NT2/D1 (cell line): ENCODE measurements around the gene LSAMP.

Experiments used
- DNase-seq: peaks from one replicate; pipeline ENCODE4 v3.0.0-alpha.2; 2011; ENCODE audit warnings: low read depth, low spot score
- H3K27me3 ChIP-seq: 2 replicates; pipeline ENCODE4 v1.6.0; 2011; ENCODE audit warnings: mild to moderate bottlenecking; ENCODE audit not compliant: insufficient read length, insufficient read depth
- H3K36me3 ChIP-seq: 2 replicates; pipeline ENCODE4 v1.6.1; 2011; ENCODE audit warnings: mild to moderate bottlenecking, low read length, mixed read lengths; ENCODE audit not compliant: insufficient read depth, insufficient read length
- H3K4me1 ChIP-seq: 2 replicates; pipeline ENCODE4 v1.5.1; 2011; ENCODE audit not compliant: insufficient read depth, insufficient read length
- H3K4me3 ChIP-seq: 2 replicates; pipeline ENCODE4 v1.5.1; 2011; ENCODE audit warnings: low read depth; ENCODE audit not compliant: insufficient read length
- H3K9ac ChIP-seq: 2 replicates; pipeline ENCODE4 v1.6.0; 2011; ENCODE audit warnings: low read depth; ENCODE audit not compliant: insufficient read length
- H3K9me3 ChIP-seq: 2 replicates; pipeline ENCODE4 v1.5.1; 2011; ENCODE audit warnings: mild to moderate bottlenecking, low read length; ENCODE audit not compliant: insufficient read depth
- SUZ12 ChIP-seq: IDR thresholded peaks from 2 replicates; pipeline ENCODE4 v1.6.1; 2011; ENCODE audit not compliant: insufficient read length, insufficient read depth; ENCODE audit errors: extremely low read depth
- YY1 ChIP-seq: IDR thresholded peaks from 2 replicates; pipeline ENCODE4 v1.6.1; 2011; ENCODE audit not compliant: insufficient read length, insufficient read depth
- ZNF274 ChIP-seq: IDR thresholded peaks from 2 replicates; pipeline ENCODE4 v1.6.1; 2011; ENCODE audit warnings: mild to moderate bottlenecking, low read depth, low read length

LSAMP gene

GRCh38 chr3:116306149-116306548 lies 139.1 kb downstream of the LSAMP start:
- no peak overlapping the region for H3K9ac ChIP-seq
- H3K4me1 ChIP-seq, result no peaks in the 10 kb centered on the region
- DNase-seq, result no peak
- H3K4me3 ChIP-seq, result no peak overlapping the region
- no peaks in the 10 kb centered on the region for H3K27me3 ChIP-seq
- H3K9me3 ChIP-seq, result no peaks in the 10 kb centered on the region
- TF ChIP-seq ZNF274 (no peak), SUZ12 (no peak), YY1 (no peak)
- no peaks in the 10 kb centered on the region for H3K36me3 ChIP-seq

GRCh38 chr3:116302087-116302747 lies 143.1 kb downstream of the LSAMP start:
- no peak for DNase-seq
- H3K27me3 ChIP-seq, result no peaks in the 10 kb centered on the region
- H3K36me3 ChIP-seq, result no peaks in the 10 kb centered on the region
- TF ChIP-seq YY1 (no peak), ZNF274 (no peak), SUZ12 (no peak)
- H3K4me1 ChIP-seq, result no peaks in the 10 kb centered on the region
- no peak overlapping the region for H3K9ac ChIP-seq
- H3K4me3 ChIP-seq, result no peak overlapping the region
- no peaks in the 10 kb centered on the region for H3K9me3 ChIP-seq

GRCh38 chr3:116301422-116301821 lies 143.9 kb downstream of the LSAMP start:
- DNase-seq, result no peak
- no peak for TF ChIP-seq YY1
- no peak for TF ChIP-seq ZNF274
- no peak for TF ChIP-seq SUZ12
- Histone ChIP-seq H3K4me1 (no peaks in the 10 kb centered on the region), H3K9ac (no peak overlapping the region), H3K36me3 (no peaks in the 10 kb centered on the region), H3K9me3 (no peaks in the 10 kb centered on the region), H3K27me3 (no peaks in the 10 kb centered on the region), H3K4me3 (no peak overlapping the region)

GRCh38 chr3:116300226-116300625 lies 145.1 kb downstream of the LSAMP start:
- Histone ChIP-seq H3K4me1 (no peaks in the 10 kb centered on the region), H3K36me3 (no peaks in the 10 kb centered on the region), H3K9ac (no peak overlapping the region), H3K9me3 (no peaks in the 10 kb centered on the region), H3K27me3 (no peaks in the 10 kb centered on the region), H3K4me3 (no peak overlapping the region)
- no peak for TF ChIP-seq SUZ12
- no peak for TF ChIP-seq YY1
- TF ChIP-seq ZNF274, result no peak
- DNase-seq, result no peak

- no peak for DNase-seq
- Histone ChIP-seq H3K4me3 (no peak overlapping the region), H3K4me1 (no peaks in the 10 kb centered on the region), H3K9me3 (no peaks in the 10 kb centered on the region), H3K36me3 (no peaks in the 10 kb centered on the region), H3K9ac (no peak overlapping the region), H3K27me3 (no peaks in the 10 kb centered on the region)
- TF ChIP-seq ZNF274, result no peak
- no peak for TF ChIP-seq YY1
- TF ChIP-seq SUZ12, result no peak
These were observed 145.6 kb downstream of the LSAMP start for GRCh38 chr3:116299646-116300081.

GRCh38 chr3:116298151-116298550 lies 147.1 kb downstream of the LSAMP start:
- H3K4me1 ChIP-seq, result no peaks in the 10 kb centered on the region
- H3K9me3 ChIP-seq, result no peaks in the 10 kb centered on the region
- H3K27me3 ChIP-seq, result no peaks in the 10 kb centered on the region
- DNase-seq, result no peak
- H3K4me3 ChIP-seq, result no peak overlapping the region
- no peaks in the 10 kb centered on the region for H3K36me3 ChIP-seq
- H3K9ac ChIP-seq, result no peak overlapping the region
- no peak for TF ChIP-seq YY1
- TF ChIP-seq ZNF274, result no peak
- no peak for TF ChIP-seq SUZ12

- no peak for DNase-seq
These were observed 154.1 kb downstream of the LSAMP start for GRCh38 chr3:116291141-116291540.

More at GRCh38 chr3:116291141-116291540, 154.1 kb downstream of the LSAMP start:
- H3K4me1 ChIP-seq, result no peaks in the 10 kb centered on the region
- H3K27me3 ChIP-seq, result no peaks in the 10 kb centered on the region
- H3K9me3 ChIP-seq, result no peaks in the 10 kb centered on the region
- no peak overlapping the region for H3K4me3 ChIP-seq
- H3K36me3 ChIP-seq, result no peaks in the 10 kb centered on the region
- no peak overlapping the region for H3K9ac ChIP-seq
- TF ChIP-seq ZNF274, result no peak
- TF ChIP-seq SUZ12, result no peak
- no peak for TF ChIP-seq YY1
